Calu3 (cell line): Measurements from ENCODE around the gene PTPN14. TPM values are rescaled to one million over a fixed set of nuclear protein-coding genes. Genes with fewer than 3 reads are reported as not detected.

Experiments used
- BruUV-seq: library from RNA; stranded (reverse); fragments of 400-500 nt; replicated peaks from 2 replicates; lab custom pipeline; 2021; lab: Mats Ljungman, UMichigan
- CTCF ChIA-PET: fragments of 300-600 bp; sonication (Branson Sonifier 250); formaldehyde crosslinking; loops from one replicate; lab custom pipeline; 2022; ENCODE audit warnings: antibody characterized with exemption; lab: Charles Lee
- DNase-seq: peaks from one replicate; pipeline ENCODE4 v3.0.0; 2022
- H3K27ac Mint-ChIP-seq: one replicate; pipeline ENCODE4 v1.8.0; 2022; ENCODE audit warnings: mixed read lengths; ENCODE audit not compliant: unreplicated experiment
- H3K27me3 Mint-ChIP-seq: one replicate; pipeline ENCODE4 v1.8.0; 2022; ENCODE audit warnings: mixed read lengths; ENCODE audit not compliant: unreplicated experiment
- H3K36me3 Mint-ChIP-seq: one replicate; pipeline ENCODE4 v1.8.0; 2022; ENCODE audit warnings: mild to moderate bottlenecking, moderate library complexity, mixed read lengths; ENCODE audit not compliant: insufficient read depth, unreplicated experiment
- H3K4me1 Mint-ChIP-seq: one replicate; pipeline ENCODE4 v1.8.0; 2022; ENCODE audit warnings: mild to moderate bottlenecking, low read depth, mixed read lengths; ENCODE audit not compliant: unreplicated experiment
- H3K4me3 Mint-ChIP-seq: one replicate; pipeline ENCODE4 v1.8.0; 2022; ENCODE audit warnings: mild to moderate bottlenecking, low read depth, moderate library complexity, mixed read lengths; ENCODE audit not compliant: unreplicated experiment
- H3K9me3 Mint-ChIP-seq: one replicate; pipeline ENCODE4 v1.8.0; 2022; ENCODE audit warnings: low read depth, mixed read lengths; ENCODE audit not compliant: unreplicated experiment
- intact Hi-C: fragments of 100-400 bp; cut with micrococcal nuclease; formaldehyde crosslinking; loops from one replicate; pipeline ENCODE4 v1.10.0; 2022; ENCODE audit not compliant: unreplicated experiment
- total RNA-seq: library from RNA; stranded (reverse); gene quantifications from 2 replicates; pipeline ENCODE4 v1.2.3, GENCODE V29; 2022
- TF ChIP-seq, protein P1 (sequence below): fragments of 200-600 bp; IDR thresholded peaks from one replicate; pipeline ENCODE4 v1.8.0; 2022; ENCODE audit warnings: antibody characterized with exemption; ENCODE audit not compliant: unreplicated experiment

The PTPN14 gene
- total RNA-seq, 1 experiment from 2014 or later, result 77.4 TPM

DNA sequence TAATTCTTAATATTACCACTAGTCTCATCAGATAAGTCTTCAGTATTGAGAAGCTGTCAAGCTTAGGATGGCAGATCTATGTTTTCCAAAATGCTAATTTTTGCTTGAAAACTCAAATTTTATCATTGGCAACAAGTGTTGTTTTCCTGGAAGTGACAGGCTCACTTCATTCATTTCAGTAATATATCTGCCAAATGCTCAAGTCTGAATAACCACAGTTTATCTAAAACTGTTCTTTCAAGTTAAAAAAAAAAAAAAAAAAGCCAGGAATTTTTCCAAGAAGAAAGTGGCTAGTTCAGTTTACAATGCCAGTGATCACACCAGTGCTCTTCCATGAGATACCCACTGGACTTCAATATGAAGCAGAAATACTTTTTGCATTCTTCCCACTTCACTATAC lies 249.9 kb downstream of the PTPN14 start:
- H3K36me3 Mint-ChIP-seq, result no peaks in the 10 kb centered on the region
- CTCF ChIA-PET, result interaction anchor here (1.0 kb wide), 1 partner anchor 65 kb away, joined by 3 read pairs; no protein-coding TSS in a partner anchor
- no peaks in the 10 kb centered on the region for H3K27me3 Mint-ChIP-seq
- DNase-seq, result no peak
- TF ChIP-seq, protein P1, sequence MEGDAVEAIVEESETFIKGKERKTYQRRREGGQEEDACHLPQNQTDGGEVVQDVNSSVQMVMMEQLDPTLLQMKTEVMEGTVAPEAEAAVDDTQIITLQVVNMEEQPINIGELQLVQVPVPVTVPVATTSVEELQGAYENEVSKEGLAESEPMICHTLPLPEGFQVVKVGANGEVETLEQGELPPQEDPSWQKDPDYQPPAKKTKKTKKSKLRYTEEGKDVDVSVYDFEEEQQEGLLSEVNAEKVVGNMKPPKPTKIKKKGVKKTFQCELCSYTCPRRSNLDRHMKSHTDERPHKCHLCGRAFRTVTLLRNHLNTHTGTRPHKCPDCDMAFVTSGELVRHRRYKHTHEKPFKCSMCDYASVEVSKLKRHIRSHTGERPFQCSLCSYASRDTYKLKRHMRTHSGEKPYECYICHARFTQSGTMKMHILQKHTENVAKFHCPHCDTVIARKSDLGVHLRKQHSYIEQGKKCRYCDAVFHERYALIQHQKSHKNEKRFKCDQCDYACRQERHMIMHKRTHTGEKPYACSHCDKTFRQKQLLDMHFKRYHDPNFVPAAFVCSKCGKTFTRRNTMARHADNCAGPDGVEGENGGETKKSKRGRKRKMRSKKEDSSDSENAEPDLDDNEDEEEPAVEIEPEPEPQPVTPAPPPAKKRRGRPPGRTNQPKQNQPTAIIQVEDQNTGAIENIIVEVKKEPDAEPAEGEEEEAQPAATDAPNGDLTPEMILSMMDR, result no peak
- H3K4me1 Mint-ChIP-seq, result peaks cover 5% of the 10 kb centered on the region
- BruUV-seq, result no TSS peak
- no peak overlapping the region for H3K4me3 Mint-ChIP-seq
- no peak overlapping the region for H3K27ac Mint-ChIP-seq
- no peaks in the 10 kb centered on the region for H3K9me3 Mint-ChIP-seq
- intact Hi-C loops, result no loop called here

DNA sequence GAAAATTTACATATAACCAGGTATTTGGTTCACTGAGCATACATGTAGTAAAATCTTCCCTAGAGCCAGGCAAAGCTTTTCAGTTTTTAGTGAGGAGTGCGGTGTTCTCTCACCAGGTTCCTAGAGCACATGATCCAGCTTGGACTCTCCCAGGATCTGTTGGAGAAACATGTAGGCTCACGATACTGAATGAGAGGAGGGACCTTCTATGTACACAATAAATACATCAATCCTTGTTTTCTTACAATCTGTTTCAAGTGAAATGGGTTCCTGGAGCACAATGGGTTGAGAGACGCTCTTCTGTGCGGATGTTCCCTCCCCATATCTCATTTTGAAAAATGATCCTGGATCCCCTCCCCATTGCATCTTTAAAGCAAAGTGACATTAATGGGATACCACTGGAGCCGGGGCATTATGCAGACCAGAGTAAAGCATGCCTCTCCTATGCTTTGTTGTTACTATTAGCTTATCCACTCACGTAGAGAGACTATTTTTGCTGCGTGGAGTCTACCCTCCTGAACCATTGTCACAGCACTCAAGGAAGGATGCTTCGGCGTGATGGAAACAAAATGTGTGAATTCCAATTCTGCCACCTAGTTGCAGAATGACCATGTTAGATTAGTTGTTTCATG lies 251.1 kb downstream of the PTPN14 start:
- DNase-seq, result no peak
- Mint-ChIP-seq H3K4me3 (no peak overlapping the region), H3K4me1 (peaks cover 9% of the 10 kb centered on the region), H3K9me3 (no peaks in the 10 kb centered on the region), H3K27ac (no peak overlapping the region), H3K27me3 (no peaks in the 10 kb centered on the region), H3K36me3 (no peaks in the 10 kb centered on the region)
- BruUV-seq, result no TSS peak
- intact Hi-C loops, result no loop called here
- CTCF ChIA-PET, result interaction anchor here (0.6 to 1.0 kb wide), 2 partner anchors 12 to 66 kb away, joined by 3 to 5 read pairs; no protein-coding TSS in a partner anchor
- TF ChIP-seq, protein P1, result no peak

Other genes starting within 250 kb of the PTPN14 start
- gene CENPF, start 51.6 kb upstream of the PTPN14 start, total RNA-seq, result 118 and 144 TPM in 2 replicates